Right renal pelvis (tissue), 4 donors: ENCODE measurements around the gene MFN2. TPM values are rescaled to one million over a fixed set of nuclear protein-coding genes. Genes with fewer than 3 reads are reported as not detected.
"Not testable (repeated sequence)": the region's sequence is repeated elsewhere in the genome, so short reads cannot be mapped to it uniquely, and the experiment has no call there.

Experiments
- DNase-seq, 4 donors: peaks; one replicate each; pipeline ENCODE4 v3.0.0-alpha.2; 2013; ENCODE audit warnings: low read depth in 4 of 4, low spot score in 3 of 4, missing footprints in 1 of 4
- polyA plus RNA-seq, 4 donors: library from polyadenylated mRNA; unstranded; fragments of 120-200 nt; gene quantifications; one replicate each; pipeline ENCODE4 v1.2.1, GENCODE V29; 2013; ENCODE audit not compliant: insufficient read length in 4 of 4

Gene MFN2
- polyA plus RNA-seq: 10 to 100 TPM; 62.2 to 77.5 (median 70.5) TPM

DNA sequence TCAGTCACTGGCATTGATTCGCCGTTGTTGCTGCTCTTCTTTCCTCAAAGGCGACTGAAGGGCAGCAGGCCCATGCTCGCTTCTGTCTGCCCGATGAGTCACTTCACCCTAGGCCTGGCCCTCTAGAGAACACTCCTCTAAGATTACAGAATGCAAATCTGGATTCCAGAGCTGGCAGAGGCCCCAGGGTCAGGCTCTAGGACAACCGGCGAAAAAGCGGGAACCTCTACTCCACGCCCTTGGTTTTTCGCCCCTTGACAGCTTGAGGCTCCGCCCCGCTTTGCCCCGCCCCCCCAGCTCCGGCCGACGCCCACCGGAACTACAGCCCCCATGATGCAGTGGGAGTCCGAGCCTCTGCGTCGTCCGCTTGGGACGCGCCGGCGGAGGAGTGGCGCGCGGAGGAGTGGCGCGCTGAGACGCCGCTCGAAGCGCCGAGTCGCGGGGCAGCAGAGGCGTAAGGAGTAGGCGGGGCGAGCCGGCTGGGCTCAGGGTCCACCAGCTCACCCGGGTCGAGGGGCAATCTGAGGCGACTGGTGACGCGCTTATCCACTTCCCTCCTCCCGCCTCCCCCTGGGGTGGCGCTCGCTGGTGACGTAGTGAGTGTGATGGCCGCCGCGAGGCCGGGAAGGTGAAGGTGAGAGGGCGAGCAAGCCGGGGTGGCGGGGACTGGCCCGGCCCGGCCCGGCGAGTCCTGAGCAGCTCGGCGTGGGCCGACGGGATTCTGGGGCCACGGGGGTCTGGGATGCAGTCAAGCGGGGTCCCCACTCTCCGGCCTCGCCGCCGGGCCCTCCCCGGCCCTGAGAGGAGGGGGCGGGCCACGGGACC is at the start of gene MFN2:
Gene MFN2, plus strand, starts transcription at position 594 of the 825 bp plus-strand sequence. CDS start 8,725 bp downstream, outside the sequence.
- peak; percentile 93 to 95 (median 94) for DNase-seq

DNA sequence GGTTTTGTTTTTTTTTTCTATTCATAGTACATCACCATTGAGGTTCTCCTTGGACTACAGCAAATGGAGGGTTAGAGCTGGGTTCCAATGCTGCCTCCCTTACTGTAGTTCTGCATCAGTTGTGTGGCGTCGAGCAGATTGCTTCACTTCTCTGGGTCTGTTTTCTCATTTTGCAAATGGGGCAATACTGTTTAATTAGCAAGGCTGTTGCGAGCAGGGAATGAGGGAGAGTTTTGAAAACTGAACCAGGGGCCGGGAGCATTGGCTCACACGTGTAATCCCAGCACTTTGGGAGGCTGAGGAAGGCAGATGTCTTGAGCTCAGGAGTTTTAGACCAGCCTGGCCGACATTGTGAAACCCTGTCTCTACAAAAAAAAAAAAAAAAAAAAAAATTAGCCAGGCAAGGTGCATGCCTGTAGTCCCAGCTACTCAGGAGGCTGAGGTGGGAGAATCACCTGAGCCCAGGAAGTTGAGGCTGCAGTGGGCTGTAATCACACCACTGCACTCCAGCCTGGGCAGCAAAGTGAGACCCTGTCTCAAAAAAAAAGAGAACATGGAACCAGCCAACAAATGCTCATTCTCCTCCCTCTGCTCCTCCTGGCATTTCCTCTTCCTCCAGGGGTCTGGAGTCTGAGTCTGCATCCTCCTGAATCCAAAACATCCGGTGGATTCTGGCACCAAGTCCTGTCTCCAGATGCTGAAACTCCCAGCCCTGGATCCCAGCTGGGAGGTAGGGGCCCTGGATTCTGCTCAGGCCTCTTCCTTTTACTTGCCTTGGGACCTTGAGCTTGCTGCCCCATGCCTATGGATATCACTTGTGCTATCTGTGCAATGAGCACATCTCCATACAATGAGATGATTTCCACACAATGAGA is 49.4 kb upstream of the MFN2 start:
- no peak for DNase-seq

- no peak for DNase-seq
Observed at GRCh38 chr1:11931845-11932244, 48.4 kb upstream of the MFN2 start.

DNA sequence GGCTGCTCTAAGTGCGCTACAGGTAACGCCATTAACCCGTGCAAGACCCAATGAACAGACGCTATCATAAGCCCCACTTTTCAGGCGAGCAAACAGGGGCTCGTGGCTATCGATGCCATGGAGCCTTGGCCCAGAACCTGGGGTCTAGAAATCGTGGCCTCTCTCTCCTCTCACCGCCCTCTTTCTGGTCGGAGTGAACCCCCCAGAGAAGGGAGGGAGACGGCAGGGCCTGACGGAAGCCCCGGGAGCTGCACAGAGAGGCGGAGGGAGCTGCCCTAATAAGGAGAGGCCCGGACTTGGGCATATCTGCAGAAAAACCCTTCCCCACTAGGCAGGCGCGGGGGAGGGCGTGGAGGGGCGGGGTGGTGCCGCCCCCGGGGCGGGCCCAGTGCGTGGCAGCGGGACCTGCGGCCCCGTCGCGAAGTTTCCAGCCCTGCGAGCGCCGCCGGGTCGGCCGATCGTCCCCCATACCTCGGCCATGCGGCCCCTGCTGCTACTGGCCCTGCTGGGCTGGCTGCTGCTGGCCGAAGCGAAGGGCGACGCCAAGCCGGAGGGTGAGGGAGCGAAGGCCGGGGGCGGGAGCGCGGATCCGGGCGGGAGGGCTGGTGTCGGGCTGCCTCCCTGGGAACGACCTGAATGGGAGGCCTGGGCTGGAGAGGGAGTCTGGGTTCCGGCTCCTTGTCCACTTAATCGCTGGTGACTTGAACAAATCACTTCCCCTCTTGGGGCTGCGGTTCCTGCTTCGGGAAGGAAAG is 45.8 kb upstream of the MFN2 start, which contains the start of gene PLOD1:
Gene PLOD1, plus strand, starts transcription at position 416 of the 755 bp plus-strand sequence. Its CDS starts 63 bp downstream, at position 479.
- DNase-seq: peak in 2 of 4 donors; percentile 67 to 71

DNA sequence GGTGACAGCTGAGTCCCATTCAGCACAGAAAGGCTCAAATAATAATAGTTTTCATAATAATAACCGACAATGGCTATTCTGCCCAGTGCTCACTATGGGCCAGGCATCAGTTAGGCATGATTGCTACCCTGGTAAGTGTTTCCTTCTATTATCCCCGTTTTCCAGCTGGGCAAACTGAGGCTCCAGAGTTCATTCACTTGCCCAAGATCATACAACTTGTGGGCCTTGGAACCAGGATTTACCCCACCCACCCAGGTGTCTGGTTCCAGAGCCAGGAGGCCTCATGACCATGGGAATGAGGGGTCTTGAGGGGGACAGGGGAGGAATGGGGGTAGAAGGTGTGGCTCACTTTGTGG is 45.2 kb upstream of the MFN2 start:
- DNase-seq: no peak

GRCh38 chr1:11935733-11936132 is 44.5 kb upstream of the MFN2 start:
- DNase-seq: not testable (repeated sequence)

DNA sequence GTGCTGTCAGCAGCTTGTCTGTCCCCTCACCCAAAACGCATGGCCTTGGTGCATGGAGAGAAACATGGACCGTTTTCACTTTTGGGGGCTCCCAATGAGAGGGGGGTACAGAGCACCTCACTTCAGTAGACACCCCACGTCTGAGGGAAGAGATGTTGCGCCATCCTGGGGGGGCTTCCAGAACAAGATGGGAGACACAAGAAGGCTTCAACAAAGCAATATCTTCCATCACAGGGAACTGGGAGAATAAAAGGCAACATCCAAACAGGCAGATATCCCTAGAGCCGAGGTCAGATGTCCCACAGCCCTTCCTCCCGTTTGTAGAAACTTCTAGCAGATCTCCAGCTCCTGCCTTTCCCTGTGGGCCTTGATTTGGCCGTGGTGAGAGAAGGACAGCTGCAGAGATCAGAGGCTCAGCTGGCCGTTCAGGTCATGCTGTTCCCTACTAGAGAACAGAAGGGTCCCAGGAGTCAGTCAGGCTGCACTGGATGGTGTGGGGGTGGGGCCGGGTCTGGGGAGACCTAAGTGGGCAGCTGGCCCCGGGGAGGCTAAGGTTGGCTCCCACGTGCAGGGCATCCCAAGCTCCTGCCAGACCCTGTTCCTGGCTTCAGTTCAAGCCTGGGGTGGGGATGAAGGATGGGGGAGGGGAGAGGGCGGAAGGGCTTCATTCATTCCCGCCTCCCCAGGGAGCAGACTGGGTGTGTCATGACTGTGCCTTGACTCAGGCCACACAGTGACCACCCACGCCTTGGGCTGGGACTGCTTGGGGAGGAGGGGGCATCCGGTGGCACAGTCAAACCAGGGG is 41.3 kb upstream of the MFN2 start:
- no peak for DNase-seq

DNA sequence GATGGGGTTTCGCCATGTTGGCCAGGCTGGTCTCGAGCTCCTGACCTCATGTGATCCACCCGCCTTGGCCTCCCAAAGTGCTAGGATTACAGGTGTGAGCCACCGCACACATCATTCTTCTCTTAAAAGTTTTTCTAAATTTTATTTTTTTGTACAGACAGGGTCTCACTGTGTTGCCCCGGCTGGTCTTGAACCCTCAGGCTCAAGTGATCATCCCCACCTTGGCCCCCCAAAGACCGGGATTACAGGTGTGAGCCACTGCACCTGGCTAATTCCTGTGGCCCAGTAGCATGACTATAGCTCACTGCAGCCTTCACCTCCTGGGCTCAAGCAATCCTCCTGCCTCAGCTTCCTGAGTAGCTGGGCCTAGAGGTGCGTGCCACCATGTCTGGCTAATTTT is 40.5 kb upstream of the MFN2 start:
- DNase-seq: not testable (repeated sequence)

DNA sequence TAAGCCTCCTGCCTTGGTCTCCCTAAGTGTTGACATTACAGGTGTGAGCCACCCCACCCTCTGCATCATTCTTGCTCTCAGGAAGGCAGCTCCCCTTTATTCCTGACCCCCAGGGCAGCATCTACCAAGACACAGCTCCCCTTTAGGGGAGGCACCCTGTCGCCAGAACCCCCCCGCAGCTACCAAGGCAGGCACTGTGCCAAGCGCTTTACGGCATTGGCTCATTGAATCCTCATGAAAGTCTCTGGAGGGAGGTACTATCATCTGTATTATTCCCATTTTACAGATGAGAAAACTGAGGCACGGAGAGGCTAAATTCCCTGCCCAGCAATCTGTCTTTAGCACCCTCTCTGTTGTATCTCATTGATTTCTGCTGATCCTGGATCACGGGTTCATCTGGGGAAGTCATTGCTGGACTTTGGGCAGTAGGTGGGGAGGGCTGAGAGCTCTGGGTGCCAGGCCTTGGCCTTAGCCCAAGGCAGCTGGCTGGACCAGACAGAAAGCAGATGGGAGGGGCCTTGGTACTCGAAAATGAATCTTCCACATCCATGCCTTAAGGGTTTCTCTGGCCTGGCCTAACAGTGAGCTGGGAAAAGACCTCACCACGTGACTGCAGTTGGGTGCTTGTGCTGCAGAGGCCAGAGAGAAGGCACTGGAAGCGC is 39.9 kb upstream of the MFN2 start:
- no peak for DNase-seq

GRCh38 chr1:11942280-11942679 is 38.0 kb upstream of the MFN2 start:
- no peak for DNase-seq

DNA sequence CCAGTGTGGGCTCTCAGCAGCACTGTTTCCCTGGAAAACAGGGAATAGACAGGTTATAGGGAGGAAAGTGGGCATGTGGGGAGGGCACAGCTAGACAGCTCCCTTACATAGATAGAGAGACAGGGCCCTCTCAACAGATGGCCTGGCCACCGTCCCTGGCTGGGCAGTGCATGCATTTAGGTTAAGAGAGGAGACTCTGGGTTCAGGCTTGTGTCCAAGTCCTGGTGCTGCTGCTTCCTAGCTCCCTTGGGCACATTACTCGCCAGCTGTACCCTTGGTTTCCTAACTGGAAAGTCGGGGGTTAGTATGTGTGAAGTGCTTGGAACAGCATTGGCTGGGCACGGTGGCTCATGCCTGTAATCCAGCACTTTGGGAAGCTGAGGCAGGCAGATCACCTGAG is 36.6 kb upstream of the MFN2 start:
- no peak for DNase-seq

DNA sequence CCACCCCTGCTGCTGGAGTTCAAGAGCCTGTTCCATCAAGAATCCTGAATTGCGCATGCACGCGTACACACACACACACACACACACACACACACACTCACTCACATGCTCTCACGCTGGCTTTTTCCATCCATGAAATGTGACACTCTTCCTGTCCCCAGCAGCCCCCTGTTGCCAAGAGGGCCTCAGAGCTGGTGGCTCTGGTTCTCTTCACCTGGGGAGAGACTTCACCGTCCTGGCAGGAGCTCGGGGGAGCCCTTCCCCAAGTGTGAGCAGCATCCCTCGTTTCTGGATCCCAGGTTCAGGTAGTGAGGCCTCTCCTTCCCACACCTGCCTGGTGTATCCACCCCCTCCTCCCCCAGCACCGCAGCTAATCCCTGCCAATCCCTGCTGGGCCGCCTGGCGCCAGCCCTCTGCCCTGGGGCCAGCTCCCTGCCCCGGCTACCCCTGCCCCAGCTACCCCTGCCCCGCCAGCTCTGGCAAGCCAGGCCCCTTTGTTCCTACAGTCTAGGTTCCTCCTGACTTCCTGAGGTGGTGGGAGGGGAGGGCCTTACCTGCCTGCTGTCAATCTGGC is 35.8 kb upstream of the MFN2 start:
- peak in 1 of 4 donors; percentile 72 for DNase-seq

GRCh38 chr1:11946647-11947046 is 33.6 kb upstream of the MFN2 start:
- DNase-seq: no peak

GRCh38 chr1:11948822-11949458 is 31.3 kb upstream of the MFN2 start:
- DNase-seq: no peak

GRCh38 chr1:11951901-11952300 is 28.3 kb upstream of the MFN2 start:
- no peak for DNase-seq

GRCh38 chr1:11952455-11953109 is 27.7 kb upstream of the MFN2 start:
- no peak for DNase-seq

DNA sequence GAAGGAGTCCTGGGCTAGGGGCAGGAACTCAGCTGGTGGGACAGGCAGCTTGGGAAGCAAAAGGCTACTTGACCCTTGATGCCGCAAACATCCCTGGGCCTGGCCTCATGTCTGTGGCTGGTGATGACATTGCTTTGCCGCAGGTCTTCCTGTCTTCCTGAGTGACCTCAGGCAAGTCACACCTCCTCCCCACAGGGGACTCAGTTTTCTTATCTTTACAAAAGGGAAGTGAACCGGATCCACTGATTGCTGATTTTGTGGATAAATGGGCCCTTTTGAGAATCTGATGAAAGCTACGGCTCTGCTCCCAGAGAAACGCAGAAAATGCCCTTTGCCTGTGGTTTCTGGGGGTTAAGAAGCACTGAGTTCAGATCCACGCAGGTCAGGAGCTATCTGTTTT is 25.0 kb upstream of the MFN2 start:
- no peak for DNase-seq

DNA sequence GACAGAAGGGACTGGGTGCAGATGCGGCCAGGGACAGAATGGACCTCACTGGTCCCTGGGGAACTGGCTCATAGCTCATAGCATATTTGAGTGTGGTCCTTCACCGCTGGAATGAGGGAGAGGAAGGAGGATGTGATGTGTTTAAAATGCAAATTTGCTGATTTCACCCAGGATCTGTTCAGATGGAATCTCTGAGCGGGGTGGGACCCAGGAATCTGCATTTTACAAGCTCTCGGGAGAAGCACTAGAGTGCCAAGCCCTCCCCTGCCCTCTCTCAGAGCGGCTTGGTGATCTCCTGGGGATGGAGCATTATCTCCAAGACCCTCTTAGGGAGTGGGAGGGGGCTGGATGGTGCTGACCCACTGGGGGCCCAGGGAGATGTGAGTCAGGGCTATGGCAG is 22.8 kb upstream of the MFN2 start:
- DNase-seq: no peak
